Measurements from ENCODE around the gene SACS. TPM values are rescaled to one million over a fixed set of nuclear protein-coding genes. Genes with fewer than 3 reads are reported as not detected.

The SACS gene
- total and polyA plus RNA-seq, 4 donors: 0.50 to 7.2 (median 2.9) TPM

DNA sequence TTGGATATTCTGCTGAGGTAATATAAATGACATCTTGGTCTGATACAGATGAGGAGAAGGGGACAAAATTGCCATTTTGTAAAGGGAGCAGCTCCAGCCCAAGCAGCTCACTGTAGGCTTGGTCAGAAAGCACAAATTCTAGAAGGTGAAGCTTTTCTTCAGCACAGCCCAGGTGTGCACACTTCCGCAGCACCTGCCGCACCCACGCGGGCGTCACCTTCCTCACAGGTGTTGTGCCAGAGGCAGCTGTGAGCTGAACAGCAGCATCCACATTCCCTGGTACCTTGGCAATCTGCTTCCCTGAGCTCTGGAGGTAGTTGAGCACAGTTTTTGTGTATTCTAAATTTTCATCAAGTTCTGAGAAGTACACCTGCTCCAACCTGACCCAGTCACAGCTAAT lies 79.0 kb downstream of the SACS start:
- no peak overlapping the region for H3K9ac ChIP-seq (ENCODE audit: low read depth in 1 of 2, low read length in 2 of 2)
- H3K9me3 ChIP-seq (ENCODE audit: control insufficient read depth in 4 of 4, low read length in 3 of 4): no peaks in the 10 kb centered on the region
- no peak for TF ChIP-seq GABPA (IDR thresholded peaks at IDR 0.05 in 1 of 2, conservative IDR thresholded peaks at IDR 0.05 in 1 of 2)
- no peak for TF ChIP-seq SP1 (IDR thresholded peaks at IDR 0.05)
- TF ChIP-seq TAF1 (conservative IDR thresholded peaks at IDR 0.05): no peak
- no peak for TF ChIP-seq HNF4G (IDR thresholded peaks at IDR 0.05)
- TF ChIP-seq EGR1 (IDR thresholded peaks at IDR 0.05; ENCODE audit: low read depth in 2 of 2): no peak
- TF ChIP-seq, protein P1, sequence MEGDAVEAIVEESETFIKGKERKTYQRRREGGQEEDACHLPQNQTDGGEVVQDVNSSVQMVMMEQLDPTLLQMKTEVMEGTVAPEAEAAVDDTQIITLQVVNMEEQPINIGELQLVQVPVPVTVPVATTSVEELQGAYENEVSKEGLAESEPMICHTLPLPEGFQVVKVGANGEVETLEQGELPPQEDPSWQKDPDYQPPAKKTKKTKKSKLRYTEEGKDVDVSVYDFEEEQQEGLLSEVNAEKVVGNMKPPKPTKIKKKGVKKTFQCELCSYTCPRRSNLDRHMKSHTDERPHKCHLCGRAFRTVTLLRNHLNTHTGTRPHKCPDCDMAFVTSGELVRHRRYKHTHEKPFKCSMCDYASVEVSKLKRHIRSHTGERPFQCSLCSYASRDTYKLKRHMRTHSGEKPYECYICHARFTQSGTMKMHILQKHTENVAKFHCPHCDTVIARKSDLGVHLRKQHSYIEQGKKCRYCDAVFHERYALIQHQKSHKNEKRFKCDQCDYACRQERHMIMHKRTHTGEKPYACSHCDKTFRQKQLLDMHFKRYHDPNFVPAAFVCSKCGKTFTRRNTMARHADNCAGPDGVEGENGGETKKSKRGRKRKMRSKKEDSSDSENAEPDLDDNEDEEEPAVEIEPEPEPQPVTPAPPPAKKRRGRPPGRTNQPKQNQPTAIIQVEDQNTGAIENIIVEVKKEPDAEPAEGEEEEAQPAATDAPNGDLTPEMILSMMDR (IDR thresholded peaks at IDR 0.05; ENCODE audit: low read depth, low read length, missing input control): no peak
- no peak for TF ChIP-seq RAD21 (IDR thresholded peaks at IDR 0.05)
- TF ChIP-seq, protein P2, sequence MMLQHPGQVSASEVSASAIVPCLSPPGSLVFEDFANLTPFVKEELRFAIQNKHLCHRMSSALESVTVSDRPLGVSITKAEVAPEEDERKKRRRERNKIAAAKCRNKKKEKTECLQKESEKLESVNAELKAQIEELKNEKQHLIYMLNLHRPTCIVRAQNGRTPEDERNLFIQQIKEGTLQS (IDR thresholded peaks at IDR 0.05): no peak
- no peak for TF ChIP-seq RXRA (IDR thresholded peaks at IDR 0.05)
- TF ChIP-seq NR2F2 (IDR thresholded peaks at IDR 0.05): no peak
- TF ChIP-seq FOXA1 (IDR thresholded peaks at IDR 0.05): no peak
- TF ChIP-seq JUND (IDR thresholded peaks at IDR 0.05): no peak
- no peak for TF ChIP-seq HNF4A (conservative IDR thresholded peaks at IDR 0.05)
- no peak overlapping the region for H3K4me3 ChIP-seq (ENCODE audit: low read depth in 1 of 3, low read length in 3 of 3)
- no peaks in the 10 kb centered on the region for H3K27me3 ChIP-seq (ENCODE audit: control insufficient read depth in 4 of 4, insufficient read depth in 4 of 4, low read length in 3 of 4)
- peaks cover 0 to 8% (median 4%) of the 10 kb centered on the region in 4 donors for H3K36me3 ChIP-seq (ENCODE audit: control insufficient read depth in 4 of 4, insufficient read depth in 3 of 4, low read depth in 1 of 4, low read length in 3 of 4)
- no peaks in the 10 kb centered on the region for H3K4me1 ChIP-seq (ENCODE audit: control insufficient read depth in 4 of 4, insufficient read depth in 4 of 4, low read length in 3 of 4)
- 94% methylated on average over 5 of the region's 5 CpGs for WGBS
- no peak for DNase-seq (ENCODE audit: low spot score)
- H3K27ac ChIP-seq (ENCODE audit: low read depth in 1 of 2, low read length in 2 of 2): no peak overlapping the region

DNA sequence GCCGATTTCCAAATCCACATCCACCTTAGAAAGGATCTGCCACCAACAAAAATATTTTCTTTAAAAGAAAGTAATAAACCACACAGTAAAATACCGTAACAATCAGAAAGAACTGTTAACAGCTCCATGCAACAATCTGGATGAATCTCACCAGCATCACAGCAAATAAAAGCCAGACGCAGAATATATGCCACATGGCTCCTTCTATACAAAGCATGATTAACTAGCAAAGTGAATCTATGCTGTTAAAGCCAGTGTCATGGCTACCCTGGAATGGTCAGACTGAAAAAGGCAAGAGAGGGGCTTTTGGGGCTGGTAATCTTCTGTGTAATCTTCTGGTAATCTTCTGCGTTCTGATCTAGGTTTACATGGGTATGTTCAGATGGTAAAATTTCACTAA lies 81.3 kb downstream of the SACS start:
- Histone ChIP-seq H3K4me1 (ENCODE audit: control insufficient read depth in 4 of 4, insufficient read depth in 4 of 4, low read length in 3 of 4) (no peaks in the 10 kb centered on the region), H3K4me3 (ENCODE audit: low read depth in 1 of 3, low read length in 3 of 3) (no peak overlapping the region), H3K9me3 (ENCODE audit: control insufficient read depth in 4 of 4, low read length in 3 of 4) (no peaks in the 10 kb centered on the region), H3K36me3 (ENCODE audit: control insufficient read depth in 4 of 4, insufficient read depth in 3 of 4, low read depth in 1 of 4, low read length in 3 of 4) (peaks cover 0 to 8% (median 4%) of the 10 kb centered on the region in 4 donors), H3K9ac (ENCODE audit: low read depth in 1 of 2, low read length in 2 of 2) (no peak overlapping the region), H3K27me3 (ENCODE audit: control insufficient read depth in 4 of 4, insufficient read depth in 4 of 4, low read length in 3 of 4) (no peaks in the 10 kb centered on the region), H3K27ac (ENCODE audit: low read depth in 1 of 2, low read length in 2 of 2) (no peak overlapping the region)
- no peak for DNase-seq (ENCODE audit: low spot score)
- 64% methylated on average over 4 of the region's 4 CpGs for WGBS
- TF ChIP-seq, protein P2 (IDR thresholded peaks at IDR 0.05): no peak
- TF ChIP-seq, protein P1 (IDR thresholded peaks at IDR 0.05; ENCODE audit: low read depth, low read length, missing input control): no peak
- no peak for TF ChIP-seq REST (IDR thresholded peaks at IDR 0.05)
- TF ChIP-seq SP1 (IDR thresholded peaks at IDR 0.05): no peak
- no peak for TF ChIP-seq NR2F2 (IDR thresholded peaks at IDR 0.05)
- TF ChIP-seq HNF4A (conservative IDR thresholded peaks at IDR 0.05): no peak
- no peak for TF ChIP-seq RAD21 (IDR thresholded peaks at IDR 0.05)
- TF ChIP-seq GABPA (IDR thresholded peaks at IDR 0.05 in 1 of 2, conservative IDR thresholded peaks at IDR 0.05 in 1 of 2): no peak
- no peak for TF ChIP-seq FOXA1 (IDR thresholded peaks at IDR 0.05)
- no peak for TF ChIP-seq TAF1 (conservative IDR thresholded peaks at IDR 0.05)
- no peak for TF ChIP-seq EGR1 (IDR thresholded peaks at IDR 0.05; ENCODE audit: low read depth in 2 of 2)
- TF ChIP-seq FOXA2 (IDR thresholded peaks at IDR 0.05): no peak
- no peak for TF ChIP-seq JUND (IDR thresholded peaks at IDR 0.05)

Data from liver (tissue), 9 donors.